Measurements from ENCODE around the gene PDK1.
"Not testable (repeated sequence)": the region's sequence is repeated elsewhere in the genome, so short reads cannot be mapped to it uniquely, and the experiment has no call there.

Gene PDK1

DNA sequence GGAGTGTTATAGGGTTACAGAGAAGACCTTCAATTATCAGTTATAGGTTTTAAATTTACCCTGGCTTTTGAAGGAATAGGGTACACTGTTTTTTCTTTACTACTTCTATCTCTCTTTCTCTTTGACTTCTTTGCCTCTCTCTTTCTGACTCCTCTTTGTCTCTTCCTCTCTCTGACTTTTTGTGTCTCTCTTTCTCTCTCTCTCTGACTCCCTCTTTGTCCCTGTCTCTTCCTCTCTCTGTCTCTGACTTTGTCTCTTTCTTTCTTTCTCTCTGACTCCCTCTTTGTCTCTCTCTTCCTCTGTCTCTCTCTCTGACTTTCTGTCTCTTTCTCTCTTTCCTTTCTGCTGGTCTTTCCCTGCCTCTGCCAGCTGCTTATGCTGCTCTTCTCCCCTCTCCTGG is 36.3 kb downstream of the PDK1 start:
- H3K27ac ChIP-seq (ENCODE audit: low read depth, low read length); H3K27me3 ChIP-seq (ENCODE audit: insufficient read depth, low read length); H2AFZ ChIP-seq (ENCODE audit: low read length, unreplicated experiment); H3K4me3 ChIP-seq (ENCODE audit: low read depth, low read length); H3K79me2 ChIP-seq (ENCODE audit: control insufficient read depth, insufficient read depth, low read length, unreplicated experiment); H3K4me1 ChIP-seq (ENCODE audit: control insufficient read depth, insufficient read depth, low read length, unreplicated experiment): not testable (repeated sequence)
- peaks cover 59% of the 10 kb centered on the region for H3K36me3 ChIP-seq (ENCODE audit: insufficient read depth, low read length)

DNA sequence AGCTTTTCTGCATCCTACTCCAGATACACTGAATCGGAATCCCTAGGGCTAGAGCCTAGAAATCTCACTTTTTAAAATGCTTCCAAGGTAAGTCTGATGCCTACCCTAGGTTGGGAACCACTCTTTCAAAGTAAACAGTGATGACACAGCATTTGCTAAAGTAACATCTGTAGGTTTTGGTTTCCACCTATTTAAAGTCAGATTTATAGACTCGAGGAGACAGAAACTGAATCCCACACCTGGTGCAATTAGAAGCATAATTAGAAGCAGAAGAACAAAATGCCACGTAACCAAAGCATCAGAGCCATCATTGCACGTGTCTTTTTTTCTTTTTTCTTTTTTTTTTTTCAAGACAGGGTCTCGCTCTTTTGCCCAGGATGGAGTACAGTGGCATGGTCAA is 40.9 kb downstream of the PDK1 start:
- H2AFZ ChIP-seq (ENCODE audit: low read length, unreplicated experiment), result no peak overlapping the region
- H3K27me3 ChIP-seq (ENCODE audit: insufficient read depth, low read length), result no peaks in the 10 kb centered on the region
- H3K36me3 ChIP-seq (ENCODE audit: insufficient read depth, low read length), result peaks cover 42% of the 10 kb centered on the region
- no peak overlapping the region for H3K4me3 ChIP-seq (ENCODE audit: low read depth, low read length)
- H3K79me2 ChIP-seq (ENCODE audit: control insufficient read depth, insufficient read depth, low read length, unreplicated experiment), result no peaks in the 10 kb centered on the region
- no peak overlapping the region for H3K27ac ChIP-seq (ENCODE audit: low read depth, low read length)
- peaks cover 6% of the 10 kb centered on the region for H3K4me1 ChIP-seq (ENCODE audit: control insufficient read depth, insufficient read depth, low read length, unreplicated experiment)

DNA sequence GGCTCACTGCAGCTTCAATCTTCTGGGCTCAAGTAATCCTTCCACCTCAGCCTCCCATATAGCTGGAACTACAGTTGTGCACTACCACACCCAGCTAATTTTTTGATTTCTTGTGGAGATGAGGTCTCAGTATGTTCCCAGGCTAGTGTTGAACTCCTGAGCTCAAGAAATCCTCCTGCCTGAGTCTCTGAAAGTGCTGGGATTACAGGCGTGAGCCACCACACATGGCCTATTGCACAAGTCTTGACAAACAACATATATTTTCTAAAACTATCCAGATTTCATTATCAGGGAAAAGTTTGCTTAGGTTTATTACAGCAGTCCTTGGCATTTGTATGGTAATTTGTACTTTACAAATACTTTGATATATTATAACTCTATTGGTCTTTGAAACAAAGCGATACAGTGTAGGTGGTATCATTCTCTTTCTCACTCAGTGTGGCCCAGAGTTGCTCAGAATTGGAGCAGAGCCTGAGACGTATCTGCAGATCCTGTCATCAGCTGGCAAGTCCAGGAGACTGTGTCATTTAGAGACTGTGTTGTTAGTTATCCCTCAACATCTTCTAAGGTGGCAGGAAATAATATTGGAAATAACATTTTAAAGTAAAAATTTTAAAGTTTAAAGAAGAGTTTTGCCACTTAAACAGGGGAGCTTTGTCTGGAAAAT is 41.4 kb downstream of the PDK1 start:
- no peak overlapping the region for H3K4me3 ChIP-seq (ENCODE audit: low read depth, low read length)
- no peaks in the 10 kb centered on the region for H3K27me3 ChIP-seq (ENCODE audit: insufficient read depth, low read length)
- H2AFZ ChIP-seq (ENCODE audit: low read length, unreplicated experiment), result no peak overlapping the region
- no peaks in the 10 kb centered on the region for H3K79me2 ChIP-seq (ENCODE audit: control insufficient read depth, insufficient read depth, low read length, unreplicated experiment)
- no peak overlapping the region for H3K27ac ChIP-seq (ENCODE audit: low read depth, low read length)
- peaks cover 47% of the 10 kb centered on the region for H3K36me3 ChIP-seq (ENCODE audit: insufficient read depth, low read length)
- H3K4me1 ChIP-seq (ENCODE audit: control insufficient read depth, insufficient read depth, low read length, unreplicated experiment), result peaks cover 6% of the 10 kb centered on the region

DNA sequence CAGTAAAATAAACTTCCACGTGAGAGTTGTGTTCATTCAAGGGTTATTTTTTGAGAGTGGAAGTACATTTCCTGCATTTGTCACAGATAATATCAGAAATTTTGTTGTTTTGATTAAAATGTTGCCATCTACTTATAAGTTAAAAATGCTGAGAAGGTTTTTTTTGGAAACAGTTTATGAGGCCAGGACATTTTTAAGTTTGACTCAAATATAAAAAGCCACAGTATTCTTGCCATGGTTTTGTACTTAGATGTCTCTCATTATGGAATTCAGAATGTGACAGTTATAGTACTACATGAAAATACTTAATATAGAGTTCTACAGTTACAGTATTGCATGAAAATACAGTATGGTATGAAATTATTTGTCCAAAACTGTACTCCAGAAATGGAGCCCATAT is 44.1 kb downstream of the PDK1 start:
- no peak overlapping the region for H3K4me3 ChIP-seq (ENCODE audit: low read depth, low read length)
- no peaks in the 10 kb centered on the region for H3K27me3 ChIP-seq (ENCODE audit: insufficient read depth, low read length)
- peaks cover 45% of the 10 kb centered on the region for H3K36me3 ChIP-seq (ENCODE audit: insufficient read depth, low read length)
- no peaks in the 10 kb centered on the region for H3K79me2 ChIP-seq (ENCODE audit: control insufficient read depth, insufficient read depth, low read length, unreplicated experiment)
- H3K4me1 ChIP-seq (ENCODE audit: control insufficient read depth, insufficient read depth, low read length, unreplicated experiment), result peaks cover 6% of the 10 kb centered on the region
- no peak overlapping the region for H2AFZ ChIP-seq (ENCODE audit: low read length, unreplicated experiment)
- H3K27ac ChIP-seq (ENCODE audit: low read depth, low read length), result no peak overlapping the region

DNA sequence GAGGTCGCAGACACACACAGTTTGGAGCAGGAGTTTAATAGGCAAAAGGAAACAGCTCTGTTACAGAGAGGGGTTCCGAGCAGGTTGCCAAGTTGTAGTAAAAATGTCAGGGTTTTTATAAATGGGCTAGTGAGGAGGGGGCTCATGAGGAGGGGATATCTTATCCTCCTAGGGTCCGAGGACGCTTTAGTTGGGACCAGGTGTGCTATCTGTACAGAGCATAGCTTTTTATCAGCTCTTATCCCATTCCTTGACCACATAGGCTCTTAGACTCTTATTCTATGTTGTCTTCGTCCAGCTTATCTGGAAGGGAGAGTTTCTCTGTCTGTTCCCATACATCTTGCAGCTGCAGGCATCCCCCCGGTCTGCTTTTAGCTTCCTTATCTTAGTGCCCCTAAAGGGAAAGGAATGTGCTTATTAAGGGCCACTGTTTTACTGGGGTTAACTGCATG is 44.7 kb downstream of the PDK1 start:
- Histone ChIP-seq H2AFZ (ENCODE audit: low read length, unreplicated experiment) (no peak overlapping the region), H3K27me3 (ENCODE audit: insufficient read depth, low read length) (no peaks in the 10 kb centered on the region), H3K79me2 (ENCODE audit: control insufficient read depth, insufficient read depth, low read length, unreplicated experiment) (no peaks in the 10 kb centered on the region), H3K27ac (ENCODE audit: low read depth, low read length) (no peak overlapping the region), H3K4me1 (ENCODE audit: control insufficient read depth, insufficient read depth, low read length, unreplicated experiment) (peaks cover 6% of the 10 kb centered on the region), H3K4me3 (ENCODE audit: low read depth, low read length) (no peak overlapping the region), H3K36me3 (ENCODE audit: insufficient read depth, low read length) (peaks cover 43% of the 10 kb centered on the region)

DNA sequence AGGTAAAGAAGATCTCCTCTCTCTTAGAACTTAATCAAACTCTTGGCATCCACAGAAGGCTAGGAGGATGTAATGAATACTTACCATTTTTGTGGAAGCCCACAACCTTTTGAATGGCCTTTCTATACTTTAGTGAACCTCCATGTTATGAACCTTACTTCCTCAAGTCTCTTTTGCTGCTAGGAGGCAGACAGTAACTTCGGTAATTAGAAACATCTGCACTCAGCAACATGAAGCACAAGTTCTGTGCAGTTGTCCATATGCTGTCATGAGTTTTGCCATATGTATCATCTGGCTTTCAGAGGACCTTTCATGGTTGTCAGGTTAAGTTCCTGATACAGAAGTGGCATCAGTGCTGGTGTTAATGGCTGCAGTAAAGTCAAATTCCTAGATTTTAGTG is 50.4 kb downstream of the PDK1 start:
- no peak overlapping the region for H3K4me3 ChIP-seq (ENCODE audit: low read depth, low read length)
- no peak overlapping the region for H3K27ac ChIP-seq (ENCODE audit: low read depth, low read length)
- no peaks in the 10 kb centered on the region for H3K4me1 ChIP-seq (ENCODE audit: control insufficient read depth, insufficient read depth, low read length, unreplicated experiment)
- H3K36me3 ChIP-seq (ENCODE audit: insufficient read depth, low read length), result peaks cover 19% of the 10 kb centered on the region
- H3K79me2 ChIP-seq (ENCODE audit: control insufficient read depth, insufficient read depth, low read length, unreplicated experiment), result no peaks in the 10 kb centered on the region
- no peak overlapping the region for H2AFZ ChIP-seq (ENCODE audit: low read length, unreplicated experiment)
- H3K27me3 ChIP-seq (ENCODE audit: insufficient read depth, low read length), result no peaks in the 10 kb centered on the region

DNA sequence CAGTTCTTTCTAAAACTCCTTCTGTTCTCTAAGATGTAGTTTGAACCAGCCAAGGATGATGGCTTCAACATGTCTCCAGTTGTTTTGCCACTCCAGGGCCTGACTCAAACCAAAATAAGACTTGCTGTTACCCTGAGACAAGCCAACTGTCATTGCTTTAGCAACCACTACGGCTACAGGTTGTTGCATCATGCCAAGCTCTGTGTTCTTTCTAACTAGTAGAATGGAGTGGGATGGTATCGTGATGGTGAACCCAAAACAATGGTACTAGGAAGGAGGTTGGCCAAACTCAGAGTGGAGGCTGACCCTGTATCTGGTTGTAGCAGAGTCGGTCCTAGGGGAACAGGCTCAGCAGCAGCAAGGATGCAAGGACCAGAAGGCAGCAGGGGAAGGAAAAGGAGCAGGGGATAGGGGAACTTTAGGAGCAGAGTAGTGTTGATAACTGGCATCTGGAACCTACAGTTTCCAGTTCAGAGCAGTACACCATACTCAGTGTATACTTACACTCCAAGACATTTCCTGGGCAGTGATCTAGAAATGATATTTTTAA is 51.6 kb downstream of the PDK1 start:
- H3K27ac ChIP-seq (ENCODE audit: low read depth, low read length), result no peak overlapping the region
- no peak overlapping the region for H3K4me3 ChIP-seq (ENCODE audit: low read depth, low read length)
- H3K36me3 ChIP-seq (ENCODE audit: insufficient read depth, low read length), result peaks cover 13% of the 10 kb centered on the region
- no peaks in the 10 kb centered on the region for H3K4me1 ChIP-seq (ENCODE audit: control insufficient read depth, insufficient read depth, low read length, unreplicated experiment)
- H2AFZ ChIP-seq (ENCODE audit: low read length, unreplicated experiment), result no peak overlapping the region
- no peaks in the 10 kb centered on the region for H3K79me2 ChIP-seq (ENCODE audit: control insufficient read depth, insufficient read depth, low read length, unreplicated experiment)
- H3K27me3 ChIP-seq (ENCODE audit: insufficient read depth, low read length), result no peaks in the 10 kb centered on the region

DNA sequence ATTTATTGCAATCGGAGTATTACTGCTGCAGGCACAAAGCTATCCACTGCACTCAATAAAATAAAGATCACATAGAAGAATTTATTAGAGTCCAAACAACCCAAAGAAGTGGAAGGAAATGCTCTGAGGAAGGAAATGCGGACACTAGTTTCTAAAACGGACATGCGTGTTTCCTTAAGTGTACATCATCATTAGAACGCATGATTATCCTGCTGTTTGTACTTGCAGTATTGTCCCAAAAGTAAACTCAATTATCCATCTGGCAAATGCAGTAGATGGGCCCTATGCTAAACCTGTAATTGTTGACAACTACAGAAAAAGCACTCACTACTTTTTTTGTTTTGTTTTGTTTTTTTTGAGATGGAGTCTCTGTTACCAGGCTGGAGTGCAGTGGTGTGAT is 53.6 kb downstream of the PDK1 start:
- H3K27ac ChIP-seq (ENCODE audit: low read depth, low read length), result no peak overlapping the region
- H3K4me1 ChIP-seq (ENCODE audit: control insufficient read depth, insufficient read depth, low read length, unreplicated experiment), result no peaks in the 10 kb centered on the region
- peaks cover 6% of the 10 kb centered on the region for H3K36me3 ChIP-seq (ENCODE audit: insufficient read depth, low read length)
- no peaks in the 10 kb centered on the region for H3K79me2 ChIP-seq (ENCODE audit: control insufficient read depth, insufficient read depth, low read length, unreplicated experiment)
- H2AFZ ChIP-seq (ENCODE audit: low read length, unreplicated experiment), result no peak overlapping the region
- H3K4me3 ChIP-seq (ENCODE audit: low read depth, low read length), result no peak overlapping the region
- no peaks in the 10 kb centered on the region for H3K27me3 ChIP-seq (ENCODE audit: insufficient read depth, low read length)

DNA sequence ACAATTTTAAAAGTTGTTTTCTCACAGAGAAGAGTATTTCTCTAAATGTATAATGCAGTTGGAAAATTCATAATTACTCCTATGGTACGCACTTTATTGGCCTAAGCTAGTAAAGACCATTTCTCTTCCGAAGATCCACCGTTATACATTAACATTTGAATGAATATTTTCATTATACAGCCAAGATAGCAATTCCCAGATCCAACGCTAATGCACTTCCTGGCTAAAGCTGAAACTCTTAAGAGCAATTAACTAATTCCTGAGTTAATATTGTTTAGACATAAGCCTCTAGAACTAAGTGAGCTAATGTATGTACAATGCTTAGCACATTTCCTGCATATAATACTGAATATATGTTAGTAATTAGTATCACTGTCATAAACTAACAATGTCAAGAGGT is 56.2 kb downstream of the PDK1 start:
- Histone ChIP-seq H2AFZ (ENCODE audit: low read length, unreplicated experiment) (no peak overlapping the region), H3K4me1 (ENCODE audit: control insufficient read depth, insufficient read depth, low read length, unreplicated experiment) (no peaks in the 10 kb centered on the region), H3K4me3 (ENCODE audit: low read depth, low read length) (no peak overlapping the region), H3K79me2 (ENCODE audit: control insufficient read depth, insufficient read depth, low read length, unreplicated experiment) (no peaks in the 10 kb centered on the region), H3K36me3 (ENCODE audit: insufficient read depth, low read length) (peaks cover 3% of the 10 kb centered on the region), H3K27ac (ENCODE audit: low read depth, low read length) (no peak overlapping the region), H3K27me3 (ENCODE audit: insufficient read depth, low read length) (no peaks in the 10 kb centered on the region)

DNA sequence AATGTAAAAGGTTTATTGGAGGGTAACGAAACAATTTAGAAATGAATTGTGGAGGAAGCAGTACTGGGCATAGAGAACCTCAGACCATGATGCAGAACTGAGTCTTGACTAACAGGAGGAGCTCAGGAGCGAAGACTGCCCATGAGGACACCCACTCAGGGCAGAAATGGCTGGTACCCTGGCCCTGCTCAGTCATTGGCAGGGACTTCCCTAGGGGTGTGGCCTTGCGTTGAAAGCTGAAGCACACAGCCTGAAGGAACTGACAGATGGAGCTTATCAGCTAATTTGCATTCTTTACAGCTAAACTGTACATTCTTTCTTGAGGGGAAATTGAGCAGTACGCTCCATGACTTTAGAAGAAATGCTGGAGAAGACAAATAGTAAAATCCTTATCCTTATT is 57.1 kb downstream of the PDK1 start:
- Histone ChIP-seq H3K4me1 (ENCODE audit: control insufficient read depth, insufficient read depth, low read length, unreplicated experiment) (no peaks in the 10 kb centered on the region), H3K36me3 (ENCODE audit: insufficient read depth, low read length) (no peaks in the 10 kb centered on the region; the same call in 1 of the 2 replicates), H3K27me3 (ENCODE audit: insufficient read depth, low read length) (no peaks in the 10 kb centered on the region), H2AFZ (ENCODE audit: low read length, unreplicated experiment) (no peak overlapping the region), H3K79me2 (ENCODE audit: control insufficient read depth, insufficient read depth, low read length, unreplicated experiment) (no peaks in the 10 kb centered on the region), H3K27ac (ENCODE audit: low read depth, low read length) (no peak overlapping the region), H3K4me3 (ENCODE audit: low read depth, low read length) (no peak overlapping the region)

DNA sequence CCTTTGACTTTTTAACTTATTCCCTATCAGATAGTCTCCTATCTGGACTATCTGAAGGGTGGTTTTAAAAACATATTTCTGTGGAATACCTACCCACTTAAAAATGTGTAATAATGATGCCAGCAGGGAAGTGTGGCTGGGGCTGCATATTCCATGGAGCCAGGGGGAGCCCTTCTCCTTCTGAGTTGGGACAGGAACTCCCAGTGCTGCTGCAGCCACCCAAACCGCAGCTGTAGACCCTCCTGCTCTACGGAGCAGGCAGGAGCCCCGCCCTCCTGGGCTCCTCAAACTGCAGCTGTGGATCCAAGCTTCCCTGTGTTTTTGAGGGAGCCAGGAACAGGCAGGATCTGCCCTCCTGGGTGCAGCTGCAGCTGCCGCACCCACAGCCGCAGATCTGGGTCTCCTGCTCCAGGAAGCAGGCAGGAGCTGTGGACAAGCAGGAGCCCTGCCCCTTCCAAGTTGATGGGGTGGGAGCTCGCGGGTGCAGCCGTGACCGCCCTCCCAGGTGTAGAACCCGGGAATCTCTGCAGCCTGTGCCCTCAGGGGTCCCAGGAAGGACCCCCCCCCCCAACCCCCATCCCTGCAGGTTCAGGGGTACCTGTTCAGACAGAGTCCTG is 57.8 kb downstream of the PDK1 start:
- H3K4me3 ChIP-seq (ENCODE audit: low read depth, low read length), result no peak overlapping the region
- H3K4me1 ChIP-seq (ENCODE audit: control insufficient read depth, insufficient read depth, low read length, unreplicated experiment), result no peaks in the 10 kb centered on the region
- no peaks in the 10 kb centered on the region for H3K27me3 ChIP-seq (ENCODE audit: insufficient read depth, low read length)
- H3K27ac ChIP-seq (ENCODE audit: low read depth, low read length), result no peak overlapping the region
- no peaks in the 10 kb centered on the region; the same call in 1 of the 2 replicates for H3K36me3 ChIP-seq (ENCODE audit: insufficient read depth, low read length)
- H3K79me2 ChIP-seq (ENCODE audit: control insufficient read depth, insufficient read depth, low read length, unreplicated experiment), result no peaks in the 10 kb centered on the region
- no peak overlapping the region for H2AFZ ChIP-seq (ENCODE audit: low read length, unreplicated experiment)

Measured in ACC112 (cell line).